Body of pancreas (tissue), 4 donors: ENCODE data around the gene RIMS4. TPM values are rescaled to one million over a fixed set of nuclear protein-coding genes. Genes with fewer than 3 reads are reported as not detected.

Experiments used
- ATAC-seq: fragments of 150-250 bp; one replicate; pipeline ENCODE4 v1.9.1; 2016
- DNase-seq, 4 donors: peaks; one replicate each; pipeline ENCODE4 v3.0.0-alpha.2; 2019
- H3K27ac ChIP-seq, 4 donors: fragments of 200-600 bp; sonication (generic); 1 replicate in 3 of 4; 2 replicates in 1 of 4; pipeline versions ENCODE4 v1.5.1 to v1.6.1; 2016 to 2019; ENCODE audit warnings: mild to moderate bottlenecking in 1 of 4, mixed read lengths in 1 of 4, moderate library complexity in 1 of 4
- H3K27me3 ChIP-seq, 2 donors: fragments of 200-600 bp; sonication (generic); one replicate each; pipeline ENCODE4 v1.6.0; 2016; ENCODE audit warnings: mild to moderate bottlenecking in 1 of 2
- H3K36me3 ChIP-seq, 2 donors: fragments of 200-600 bp; sonication (generic); replicated peaks in 1 of 2; 2 replicates each; pipeline ENCODE4 v1.5.1; 2016; ENCODE audit warnings: low read depth in 2 of 2; ENCODE audit not compliant: insufficient read depth in 1 of 2
- H3K4me1 ChIP-seq: fragments of 200-600 bp; sonication (generic); one replicate; pipeline ENCODE4 v1.6.0; 2016
- H3K4me3 ChIP-seq, 2 donors: fragments of 200-600 bp; sonication (generic); 1 replicate in 1 of 2; 2 replicates in 1 of 2; pipeline ENCODE4 v1.5.1; 2016 to 2019
- H3K9me3 ChIP-seq, 3 donors: fragments of 200-600 bp; sonication (generic); 1 replicate in 2 of 3; 2 replicates in 1 of 3; pipeline ENCODE4 v1.5.1; 2016
- POLR2A ChIP-seq, 3 donors: fragments of 450-650 bp; IDR thresholded peaks; one replicate each; pipeline ENCODE4 v1.6.1; 2016; ENCODE audit warnings: antibody characterized with exemption in 3 of 3, mild to moderate bottlenecking in 2 of 3
- WGBS, 2 donors: methylation state at CpG; one replicate each; pipeline ENCODE4 v1.1.5; 2017; 5-methylcytosine and 5-hydroxymethylcytosine counted together
- intact Hi-C: fragments of 100-400 bp; cut with DNase I; formaldehyde crosslinking; loops from one replicate; pipeline ENCODE4 v1.15.1; 2023
- total RNA-seq, 2 donors: library from RNA; depleted of rRNA; stranded (reverse); fragments of >200 nt; gene quantifications; one replicate each; pipeline ENCODE4 v1.1.0, GENCODE V29; 2016
- TF ChIP-seq, protein P1 (sequence below), 7 experiments: fragments of 450-650 bp in 4 of 7; fragments of 200-600 bp in 3 of 7; sonication (generic) in 3 of 7; IDR thresholded peaks; one replicate each; pipeline ENCODE4 v1.5.1; 2016 to 2019; ENCODE audit warnings: antibody characterized with exemption in 7 of 7

The RIMS4 gene
- total RNA-seq, 2 donors from 2014 or later: 0.26 TPM; not detected in 1

DNA sequence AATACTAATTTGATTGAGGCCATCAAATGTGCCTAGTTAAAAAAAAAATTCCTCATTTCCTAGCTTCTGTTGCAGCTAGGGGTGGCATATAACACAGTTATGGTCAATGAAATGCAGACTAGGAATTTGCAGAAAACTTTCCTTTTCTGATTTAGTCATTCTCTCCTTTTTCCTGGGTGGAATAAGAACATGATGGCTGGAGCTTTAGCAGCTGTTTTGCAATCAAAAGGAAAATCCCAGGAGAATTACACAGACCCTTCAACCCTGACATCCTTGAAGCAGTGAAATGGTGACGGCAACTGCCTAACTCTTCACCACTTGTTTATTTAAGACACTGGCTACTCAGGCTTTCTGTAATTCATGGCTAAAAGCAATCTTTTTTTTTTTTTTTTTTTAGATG is 23.1 kb upstream of the RIMS4 start:
- H3K36me3 ChIP-seq: no peaks in the 10 kb centered on the region
- no peaks in the 10 kb centered on the region for H3K4me1 ChIP-seq
- H3K4me3 ChIP-seq: no peak overlapping the region
- H3K9me3 ChIP-seq: no peaks in the 10 kb centered on the region
- DNase-seq: no peak
- 95 to 96% methylated on average over 1 of the region's 1 CpG for WGBS, 2 donors
- intact Hi-C loops: no loop called here
- no peak for TF ChIP-seq POLR2A (IDR thresholded peaks at IDR 0.05)
- TF ChIP-seq, protein P1, sequence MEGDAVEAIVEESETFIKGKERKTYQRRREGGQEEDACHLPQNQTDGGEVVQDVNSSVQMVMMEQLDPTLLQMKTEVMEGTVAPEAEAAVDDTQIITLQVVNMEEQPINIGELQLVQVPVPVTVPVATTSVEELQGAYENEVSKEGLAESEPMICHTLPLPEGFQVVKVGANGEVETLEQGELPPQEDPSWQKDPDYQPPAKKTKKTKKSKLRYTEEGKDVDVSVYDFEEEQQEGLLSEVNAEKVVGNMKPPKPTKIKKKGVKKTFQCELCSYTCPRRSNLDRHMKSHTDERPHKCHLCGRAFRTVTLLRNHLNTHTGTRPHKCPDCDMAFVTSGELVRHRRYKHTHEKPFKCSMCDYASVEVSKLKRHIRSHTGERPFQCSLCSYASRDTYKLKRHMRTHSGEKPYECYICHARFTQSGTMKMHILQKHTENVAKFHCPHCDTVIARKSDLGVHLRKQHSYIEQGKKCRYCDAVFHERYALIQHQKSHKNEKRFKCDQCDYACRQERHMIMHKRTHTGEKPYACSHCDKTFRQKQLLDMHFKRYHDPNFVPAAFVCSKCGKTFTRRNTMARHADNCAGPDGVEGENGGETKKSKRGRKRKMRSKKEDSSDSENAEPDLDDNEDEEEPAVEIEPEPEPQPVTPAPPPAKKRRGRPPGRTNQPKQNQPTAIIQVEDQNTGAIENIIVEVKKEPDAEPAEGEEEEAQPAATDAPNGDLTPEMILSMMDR (IDR thresholded peaks at IDR 0.05): no peak
- H3K27ac ChIP-seq: no peak overlapping the region
- H3K27me3 ChIP-seq: no peaks in the 10 kb centered on the region
- no peak for ATAC-seq

DNA sequence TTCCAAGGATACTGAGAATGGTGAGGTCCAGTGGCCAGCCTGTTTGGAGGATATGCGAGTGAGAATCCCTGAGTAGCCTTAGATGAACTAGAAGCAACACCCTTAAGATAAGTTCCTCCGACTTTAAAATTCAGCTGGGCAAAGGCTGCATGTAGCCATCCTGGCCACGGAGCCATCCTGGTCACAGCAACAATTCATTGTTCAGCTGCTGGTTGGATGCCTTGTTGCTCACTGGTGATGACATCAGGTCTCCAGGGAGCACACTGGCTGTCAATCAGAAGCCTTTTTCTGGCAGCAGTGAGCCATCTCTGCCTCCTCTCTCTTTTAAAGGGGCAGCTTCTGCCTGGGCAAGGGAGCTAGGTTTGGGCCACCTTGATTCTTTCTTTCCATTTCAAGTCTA is 22.4 kb upstream of the RIMS4 start:
- no peak for TF ChIP-seq POLR2A (IDR thresholded peaks at IDR 0.05)
- TF ChIP-seq, protein P1 (IDR thresholded peaks at IDR 0.05): no peak
- ATAC-seq (no peak), DNase-seq (no peak)
- Histone ChIP-seq H3K9me3 (no peaks in the 10 kb centered on the region), H3K4me1 (no peaks in the 10 kb centered on the region), H3K27ac (no peak overlapping the region), H3K36me3 (no peaks in the 10 kb centered on the region), H3K27me3 (no peaks in the 10 kb centered on the region), H3K4me3 (no peak overlapping the region)
- intact Hi-C loops: no loop called here
- 46 to 81% methylated on average over 3 of the region's 3 CpGs for WGBS, 2 donors

DNA sequence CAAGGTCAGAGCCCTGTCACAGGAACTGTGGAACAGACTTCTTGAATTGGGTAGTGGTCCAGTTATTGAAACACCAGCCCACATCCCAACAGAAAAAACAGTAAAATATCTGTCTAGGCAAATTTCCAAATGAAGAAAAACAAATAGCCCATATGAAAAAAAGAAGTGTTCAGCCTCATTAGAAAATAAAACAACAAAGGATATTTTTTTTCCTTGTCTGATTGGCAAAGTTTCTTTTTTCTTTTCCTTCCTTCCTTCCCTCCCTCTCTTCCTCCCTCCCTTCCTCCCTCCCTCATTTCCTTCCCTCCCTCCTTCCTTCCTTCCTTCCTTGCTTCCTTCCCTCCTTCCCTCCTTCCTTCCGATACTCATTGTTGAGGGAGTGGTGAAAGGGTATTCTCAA is 20.6 kb upstream of the RIMS4 start:
- H3K9me3 ChIP-seq: no peaks in the 10 kb centered on the region
- no peaks in the 10 kb centered on the region for H3K4me1 ChIP-seq
- 83 to 95% methylated on average over 1 of the region's 1 CpG for WGBS, 2 donors
- no peaks in the 10 kb centered on the region for H3K36me3 ChIP-seq
- intact Hi-C loops: no loop called here
- H3K27me3 ChIP-seq: no peaks in the 10 kb centered on the region
- H3K27ac ChIP-seq: no peak overlapping the region
- TF ChIP-seq, protein P1 (IDR thresholded peaks at IDR 0.05): no peak
- TF ChIP-seq POLR2A (IDR thresholded peaks at IDR 0.05): no peak
- ATAC-seq (no peak), DNase-seq (no peak)
- no peak overlapping the region for H3K4me3 ChIP-seq

DNA sequence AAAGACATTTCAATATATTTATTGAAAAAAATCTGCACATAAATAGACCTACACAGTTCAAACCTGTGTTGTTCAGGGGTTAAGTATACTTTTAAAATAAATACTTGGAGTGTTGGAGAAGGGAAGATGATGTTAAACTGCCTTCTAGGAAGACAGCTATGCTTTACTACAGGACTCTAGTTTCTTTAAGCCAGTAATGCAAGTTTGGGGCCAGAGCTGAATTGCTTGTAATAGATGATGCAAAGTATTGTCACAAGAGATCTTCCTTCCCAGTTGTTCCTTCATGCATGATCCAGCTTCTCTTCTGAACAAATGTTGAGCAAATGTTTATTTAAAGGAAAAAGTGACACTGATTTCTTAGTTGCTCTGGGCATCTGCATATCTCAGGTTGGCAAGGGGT is 20.2 kb upstream of the RIMS4 start:
- TF ChIP-seq, protein P1 (IDR thresholded peaks at IDR 0.05): no peak
- no peak for TF ChIP-seq POLR2A (IDR thresholded peaks at IDR 0.05)
- no peak overlapping the region for H3K27ac ChIP-seq
- H3K4me3 ChIP-seq: no peak overlapping the region
- intact Hi-C loops: no loop called here
- H3K9me3 ChIP-seq: no peaks in the 10 kb centered on the region
- no peaks in the 10 kb centered on the region for H3K36me3 ChIP-seq
- ATAC-seq (no peak), DNase-seq (no peak)
- H3K27me3 ChIP-seq: no peaks in the 10 kb centered on the region
- no peaks in the 10 kb centered on the region for H3K4me1 ChIP-seq

DNA sequence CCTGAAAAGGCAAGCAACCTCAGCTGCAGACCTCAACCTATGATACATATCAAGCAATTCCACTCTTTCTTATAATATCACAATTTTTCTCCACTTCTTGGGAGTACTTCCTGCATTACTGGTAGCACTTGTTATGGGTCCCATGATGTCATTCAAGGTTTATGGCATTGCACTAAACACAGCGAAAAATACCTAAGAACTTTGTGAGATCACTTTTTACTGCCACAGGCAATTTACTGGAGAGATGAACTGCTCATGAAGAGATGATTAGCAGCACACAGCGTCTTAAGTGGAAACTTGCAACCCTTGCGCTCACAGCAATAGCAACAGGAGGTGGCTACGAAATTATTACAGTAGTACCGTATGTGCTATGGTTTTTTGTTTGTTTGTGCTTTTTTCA is 19.3 kb upstream of the RIMS4 start:
- WGBS, 2 donors: 73 to 81% methylated on average over 5 of the region's 5 CpGs
- intact Hi-C loops: no loop called here
- no peak overlapping the region for H3K4me3 ChIP-seq
- no peaks in the 10 kb centered on the region for H3K27me3 ChIP-seq
- TF ChIP-seq, protein P1 (IDR thresholded peaks at IDR 0.05): no peak
- no peak for TF ChIP-seq POLR2A (IDR thresholded peaks at IDR 0.05)
- no peaks in the 10 kb centered on the region for H3K4me1 ChIP-seq
- no peaks in the 10 kb centered on the region for H3K9me3 ChIP-seq
- ATAC-seq: no peak
- no peak overlapping the region for H3K27ac ChIP-seq
- no peaks in the 10 kb centered on the region for H3K36me3 ChIP-seq
- no peak for DNase-seq
